GM21423 (cell line): ENCODE data around the gene SMAD1.
A peak's percentile ranks its signal among the peaks of the same experiment; 100 is the strongest.
"Not testable (repeated sequence)": the region's sequence is repeated elsewhere in the genome, so short reads cannot be mapped to it uniquely, and the experiment has no call there.

Source experiments
- ATAC-seq: cut with Tn5 transposase; IDR thresholded peaks from one replicate; pipeline ENCODE4 v1.9.1; 2021; ENCODE audit warnings: mild to moderate bottlenecking, moderate library complexity; ENCODE audit not compliant: unreplicated experiment

SMAD1 gene

DNA sequence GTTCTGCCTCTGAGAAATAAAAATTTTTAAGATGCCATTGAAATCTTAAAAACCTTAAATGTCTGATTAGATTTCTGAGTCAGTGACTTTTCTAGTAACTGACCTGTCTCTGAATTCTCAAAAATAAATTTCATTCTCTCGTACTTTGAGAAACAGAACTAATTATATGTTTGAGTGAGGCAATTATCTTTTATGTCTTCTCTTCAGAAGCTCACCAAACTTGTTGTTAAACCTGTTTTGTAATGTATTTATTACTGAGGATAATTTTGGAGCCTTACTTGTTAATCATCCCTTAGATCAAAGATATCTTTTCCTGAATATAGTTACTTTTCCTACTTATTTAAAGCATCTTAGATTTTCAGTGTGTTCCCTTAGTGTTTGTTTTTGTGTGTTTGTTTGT is 73.0 kb downstream of the SMAD1 start:
- no peak for ATAC-seq

DNA sequence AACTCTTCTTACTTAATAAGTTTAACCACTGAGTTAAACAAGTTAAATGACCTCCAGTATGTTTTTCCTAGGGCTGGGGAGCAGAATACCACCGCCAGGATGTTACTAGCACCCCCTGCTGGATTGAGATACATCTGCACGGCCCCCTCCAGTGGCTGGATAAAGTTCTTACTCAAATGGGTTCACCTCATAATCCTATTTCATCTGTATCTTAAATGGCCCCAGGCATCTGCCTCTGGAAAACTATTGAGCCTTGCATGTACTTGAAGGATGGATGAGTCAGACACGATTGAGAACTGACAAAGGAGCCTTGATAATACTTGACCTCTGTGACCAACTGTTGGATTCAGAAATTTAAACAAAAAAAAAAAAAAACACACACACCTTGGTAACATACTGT is 76.1 kb downstream of the SMAD1 start:
- ATAC-seq: peak; percentile 87

DNA sequence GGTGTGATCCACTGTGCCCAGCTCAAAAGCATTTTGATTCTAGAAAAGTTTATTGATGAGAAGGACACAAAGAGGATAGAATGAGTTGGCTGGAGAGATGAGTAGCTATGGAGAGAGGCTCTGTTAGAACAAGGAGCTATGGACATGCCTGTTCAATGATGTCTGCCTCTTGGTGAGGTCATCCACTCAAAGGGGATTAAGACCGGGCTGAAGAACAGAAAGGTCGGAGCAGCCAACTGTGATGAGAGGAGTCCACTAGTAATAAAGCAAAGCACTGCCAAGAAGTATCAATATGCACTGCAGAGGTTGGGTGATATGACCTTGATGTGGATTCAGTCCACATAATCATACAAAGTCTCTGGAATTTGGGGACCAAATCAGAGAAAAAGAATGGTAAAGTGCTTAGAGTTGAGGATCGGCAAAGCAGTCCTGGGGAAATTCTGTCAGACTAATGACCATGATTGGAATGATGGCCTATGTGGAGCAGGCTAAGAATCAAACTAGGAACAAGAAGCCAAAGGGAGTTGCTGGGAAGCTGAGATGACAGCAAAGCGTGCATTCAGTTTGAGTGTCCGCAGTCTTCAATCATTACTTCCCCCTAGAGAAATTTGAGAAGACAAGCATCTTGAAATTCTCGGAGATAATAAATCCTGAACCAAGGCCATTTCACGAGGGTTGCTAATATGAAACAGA is 81.8 kb downstream of the SMAD1 start:
- ATAC-seq: no peak

DNA sequence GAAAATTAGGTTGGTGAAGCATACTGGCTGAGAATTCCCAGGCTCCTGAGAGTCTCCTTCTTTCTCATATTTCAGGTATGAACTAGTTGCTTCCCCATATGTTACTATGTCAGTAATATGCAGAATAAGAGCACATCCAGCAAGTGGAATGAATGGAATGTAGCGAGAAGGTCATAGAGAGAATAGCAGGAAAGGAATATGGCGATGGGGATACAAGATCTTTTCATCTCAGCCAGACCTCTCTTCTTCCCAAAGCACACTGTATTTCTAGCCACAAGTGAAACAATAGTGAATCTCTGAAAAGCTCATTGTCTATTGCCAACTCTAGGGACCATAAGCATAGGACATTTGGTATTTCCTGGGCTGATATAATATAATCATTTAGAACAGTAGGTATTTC is 82.9 kb downstream of the SMAD1 start:
- ATAC-seq: no peak

DNA sequence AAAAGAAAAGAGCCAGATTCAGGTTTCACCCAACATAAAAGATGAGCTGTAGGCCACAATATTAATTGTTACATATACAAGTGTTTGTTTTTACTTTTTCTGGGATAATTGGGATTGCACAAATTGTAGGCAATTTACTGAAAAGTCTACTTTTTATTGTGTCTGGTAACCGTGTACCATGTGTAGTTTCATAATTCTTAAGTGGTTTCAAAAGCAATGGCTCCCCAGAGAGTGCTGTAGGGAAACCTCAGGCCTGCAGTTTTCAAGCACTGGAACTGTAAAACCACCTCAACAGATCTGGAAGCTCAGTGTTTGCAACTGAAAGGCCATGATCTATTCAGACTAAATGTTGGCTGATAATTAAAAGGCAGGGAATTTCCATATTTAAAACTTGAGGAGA is 83.7 kb downstream of the SMAD1 start:
- peak; percentile 53 for ATAC-seq

DNA sequence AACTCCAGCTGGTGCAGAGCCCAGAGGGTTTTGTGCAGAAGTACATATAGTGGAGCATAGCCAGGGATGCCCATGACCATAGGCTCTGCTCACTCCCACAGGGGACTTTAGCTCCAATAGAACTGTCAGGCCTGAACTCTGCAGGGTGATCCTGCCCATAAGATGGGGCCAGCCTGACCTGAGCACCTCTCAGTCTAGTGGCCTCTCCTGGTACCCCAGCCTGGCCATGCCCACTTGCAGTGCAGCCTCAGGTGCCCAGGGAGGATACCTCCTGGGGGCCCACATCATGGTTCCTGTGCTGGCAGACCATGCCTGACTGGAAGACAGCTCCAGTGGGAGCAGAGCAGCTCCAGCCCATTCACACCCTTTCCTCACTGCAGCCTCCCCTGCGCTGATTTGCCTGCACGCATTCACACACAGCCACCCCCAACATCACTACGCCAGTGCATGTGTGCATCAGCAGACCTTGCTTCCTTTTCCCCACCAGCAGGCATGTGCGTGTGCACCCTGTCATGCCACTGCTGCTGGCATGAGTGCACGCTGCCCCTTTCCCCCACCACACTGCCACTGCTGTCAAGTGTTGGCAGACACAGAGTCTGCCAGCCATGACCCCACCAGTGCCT is 84.5 kb downstream of the SMAD1 start:
- no peak for ATAC-seq

DNA sequence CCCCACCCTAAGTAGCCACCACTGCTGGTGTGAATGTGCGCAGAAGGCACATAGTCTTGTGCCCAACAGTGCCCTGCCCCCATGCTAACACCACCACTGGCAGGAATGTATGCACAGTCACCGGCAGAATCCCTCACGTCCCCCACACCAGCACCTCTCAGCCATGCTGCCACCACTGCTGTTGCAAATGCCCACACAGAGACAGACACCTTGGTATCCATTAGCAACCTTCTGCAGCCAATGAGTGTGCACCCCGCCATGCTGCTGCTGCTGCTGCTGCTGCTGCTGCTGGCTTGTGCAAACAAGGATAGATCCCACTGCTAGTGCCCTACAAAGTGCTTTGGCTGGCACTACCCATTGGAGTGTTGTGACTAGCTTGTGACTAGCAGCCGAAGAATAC is 85.1 kb downstream of the SMAD1 start:
- no peak for ATAC-seq

DNA sequence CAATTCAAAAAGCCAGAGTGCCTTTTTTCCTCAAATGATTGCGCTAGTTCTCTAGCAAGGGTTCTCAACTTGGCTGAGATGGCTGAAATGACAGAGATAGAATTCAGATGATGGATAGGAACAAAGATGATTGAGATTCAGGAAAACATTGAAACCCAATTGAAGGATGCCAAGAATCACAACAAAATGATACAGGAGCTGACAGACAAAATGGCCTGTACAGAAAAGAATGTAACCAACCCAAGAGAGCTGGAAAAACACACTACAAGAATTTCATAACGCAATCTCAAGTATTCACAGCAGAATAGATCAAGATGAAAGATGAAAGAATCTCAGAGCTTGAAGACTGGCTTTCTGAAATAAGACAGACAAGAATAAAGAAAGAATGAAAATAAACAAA is 85.9 kb downstream of the SMAD1 start:
- ATAC-seq: no peak

DNA sequence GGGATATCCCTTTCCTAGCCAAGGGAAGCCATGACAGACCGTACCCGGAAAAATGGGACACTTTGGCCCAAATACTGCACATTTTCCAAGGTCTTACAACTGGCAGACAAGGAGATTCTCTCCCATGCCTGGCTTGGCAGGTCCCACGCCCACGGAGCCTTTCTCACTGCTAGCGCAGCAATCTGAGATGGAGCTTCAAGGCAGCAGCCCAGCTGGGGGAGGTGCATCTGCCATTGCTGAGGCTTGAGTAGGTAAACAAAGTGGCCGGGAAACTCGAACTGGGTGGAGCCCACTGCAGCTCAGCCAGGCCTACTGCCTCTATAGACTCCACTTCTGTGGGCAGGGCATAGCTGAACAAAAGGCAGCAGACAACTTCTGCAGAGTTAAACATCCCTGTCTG is 92.9 kb downstream of the SMAD1 start:
- ATAC-seq: not testable (repeated sequence)

DNA sequence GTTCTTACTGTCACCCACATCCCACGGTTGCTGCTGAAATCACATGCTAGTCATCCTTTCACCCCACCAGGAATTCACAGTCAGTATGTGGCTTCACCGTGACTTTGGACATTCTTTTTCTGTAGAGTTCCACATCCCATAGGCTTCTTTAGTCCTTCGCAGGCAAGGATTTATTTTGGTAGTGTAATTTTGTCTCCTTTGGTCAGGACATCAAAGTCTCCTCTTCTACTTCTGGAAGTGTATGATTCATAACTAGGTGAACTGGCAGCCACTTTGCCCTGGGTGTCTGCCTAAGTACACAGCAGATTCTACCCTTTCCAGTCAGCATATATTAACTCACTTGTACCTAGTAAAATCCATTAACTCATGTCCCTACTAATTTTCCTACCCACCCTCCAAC is 99.3 kb downstream of the SMAD1 start:
- ATAC-seq: no peak

DNA sequence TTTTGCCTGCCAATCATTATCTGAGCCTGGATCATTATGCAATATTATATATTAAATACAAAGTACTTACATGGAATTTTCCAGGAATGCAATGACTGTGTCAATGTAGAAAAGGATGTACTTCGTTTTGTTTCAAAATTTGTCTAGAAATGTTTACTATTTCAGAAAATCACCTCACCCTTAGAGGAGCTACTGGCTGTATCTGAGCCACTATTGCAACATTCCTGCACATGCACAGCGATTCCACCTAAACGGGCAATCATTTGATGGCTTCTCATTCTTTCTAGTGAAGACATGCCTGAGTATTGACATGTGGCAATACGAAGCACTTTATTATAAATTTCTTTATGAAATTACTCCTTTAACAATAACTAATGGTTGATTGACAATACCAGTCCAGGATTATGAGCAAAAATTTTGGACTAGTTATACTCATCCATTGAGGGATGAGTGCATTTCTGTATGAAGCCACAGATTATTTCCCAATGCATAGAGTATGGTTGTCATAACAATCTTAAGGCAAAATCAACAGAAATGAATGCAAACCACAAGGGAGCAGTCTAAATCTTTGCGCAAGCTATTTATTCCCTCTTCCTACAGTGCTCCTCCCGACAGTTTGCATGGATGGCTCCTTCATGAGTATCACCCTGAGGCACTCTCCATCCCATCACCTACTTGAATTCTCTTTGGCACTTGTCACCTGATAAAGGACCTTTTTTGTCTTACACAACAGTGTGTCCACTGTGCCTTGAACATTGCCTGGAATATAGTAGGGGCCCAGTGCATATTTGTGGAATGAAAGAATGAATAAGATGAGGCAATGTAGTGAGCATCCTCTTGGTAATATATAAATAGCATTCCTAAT is 101.8 kb downstream of the SMAD1 start:
- ATAC-seq: no peak

DNA sequence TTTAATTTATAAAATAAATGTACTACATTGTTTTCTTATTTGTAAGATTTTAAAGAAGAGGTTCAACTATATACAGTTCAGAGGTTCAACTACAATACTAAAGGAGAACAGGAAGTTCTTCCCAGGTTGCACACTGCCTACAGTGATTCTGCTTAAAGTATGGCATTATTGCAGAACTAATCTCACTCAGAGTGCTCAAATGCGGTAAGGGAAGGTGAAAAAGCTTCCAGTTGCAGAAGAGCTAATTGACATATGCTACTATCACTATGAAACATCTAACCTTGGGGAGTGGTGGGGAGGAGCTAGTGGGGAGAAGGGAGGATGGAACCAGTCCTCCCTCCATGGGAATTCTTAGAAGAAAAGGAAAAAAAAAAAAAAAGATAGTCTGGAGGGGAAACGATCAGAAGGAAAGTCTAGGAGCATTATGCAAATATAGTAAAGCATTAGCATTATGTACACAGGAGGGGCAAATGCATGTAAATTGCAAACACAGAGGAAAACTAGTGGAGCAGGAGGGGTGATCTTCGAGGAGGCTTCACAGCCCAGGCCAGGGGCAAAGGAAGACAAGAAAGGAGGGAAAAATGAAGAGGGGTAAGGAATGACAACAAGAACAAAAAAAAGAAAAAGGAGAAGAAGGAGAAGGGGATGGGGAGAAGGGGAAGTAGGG is 105.6 kb downstream of the SMAD1 start:
- ATAC-seq: no peak

DNA sequence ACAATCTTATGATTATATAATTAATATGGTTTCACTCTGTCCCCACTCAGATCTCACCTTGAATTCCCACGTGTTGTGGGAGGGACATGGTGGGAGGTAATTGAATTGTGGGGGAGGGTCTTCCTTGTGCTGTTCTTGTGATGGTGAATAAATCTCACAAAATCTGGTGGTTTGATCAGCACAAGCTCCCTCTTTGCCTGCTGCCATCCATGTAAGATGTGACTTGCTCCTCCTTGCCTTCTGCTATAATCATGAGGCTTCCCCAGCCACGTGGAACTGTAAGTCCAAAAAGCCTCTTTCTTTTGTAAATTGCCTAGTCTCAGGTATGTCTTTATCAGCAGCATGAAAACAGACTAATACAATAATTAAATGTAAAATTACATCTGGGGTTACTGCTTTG is 107.7 kb downstream of the SMAD1 start:
- ATAC-seq: not testable (repeated sequence)

DNA sequence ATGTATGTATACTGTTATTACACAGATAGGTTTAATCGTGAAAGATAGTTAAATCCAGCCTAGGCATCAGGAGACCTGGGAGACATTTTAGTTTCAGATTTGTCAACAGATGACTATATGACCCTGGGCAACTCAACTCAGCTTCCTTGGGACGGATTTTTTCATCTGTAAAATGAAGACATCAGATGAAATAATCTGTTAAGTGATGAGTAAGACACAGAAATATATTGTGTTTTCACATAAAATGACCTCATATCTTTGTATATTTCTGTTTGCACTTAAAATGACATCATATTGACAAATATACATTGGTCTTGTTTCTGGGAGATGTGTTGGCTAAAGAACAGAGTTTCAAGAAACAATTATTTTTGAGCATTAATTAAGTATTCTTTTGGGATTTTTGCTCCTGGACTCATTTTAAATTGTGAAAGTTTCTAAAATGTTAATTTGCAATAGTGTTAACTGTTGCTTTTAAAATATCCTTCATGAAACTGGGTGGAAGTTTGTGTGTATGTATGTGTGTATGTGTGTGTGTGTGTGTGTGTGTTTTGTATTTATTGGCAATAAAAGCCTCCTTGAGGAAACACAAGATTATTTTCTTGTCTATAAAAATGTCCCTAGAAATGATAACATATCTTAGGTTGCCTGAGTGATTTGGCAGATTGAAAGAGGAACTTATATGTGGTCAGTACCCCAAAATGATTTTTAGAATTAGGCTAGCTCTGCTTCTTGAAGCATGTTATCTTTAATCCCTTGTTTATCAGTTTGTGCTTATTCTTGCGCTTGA is 108.5 kb downstream of the SMAD1 start:
- no peak for ATAC-seq

DNA sequence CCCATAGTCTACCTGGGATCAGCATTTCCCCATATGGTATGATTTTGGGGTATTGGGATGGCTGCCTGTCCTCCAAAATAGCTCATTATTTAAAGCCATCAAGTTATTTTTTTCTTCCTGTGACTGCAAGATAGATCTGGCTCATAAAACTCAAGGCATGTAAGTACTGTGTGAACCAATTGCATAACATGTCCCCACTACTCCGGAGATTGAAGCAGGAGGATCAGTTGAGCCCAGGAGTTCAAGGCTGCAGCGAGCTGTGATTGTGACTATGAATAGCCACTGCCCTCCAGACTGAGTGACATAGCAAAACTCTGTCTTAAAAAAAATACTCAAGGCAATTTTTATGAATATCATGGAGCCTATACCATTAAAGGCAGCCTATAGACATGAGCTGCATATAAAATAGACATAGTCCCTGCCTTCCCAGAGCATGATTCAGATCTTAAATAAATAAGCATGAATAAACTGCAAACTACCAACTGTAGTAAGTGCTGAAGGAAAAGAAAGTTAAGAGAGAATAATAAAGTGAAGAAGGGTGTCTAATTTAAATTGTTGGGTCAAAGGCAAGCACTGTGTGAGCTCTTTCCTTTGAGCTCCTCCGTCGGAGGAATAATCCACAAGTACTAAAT is 120.6 kb downstream of the SMAD1 start:
- no peak for ATAC-seq

DNA sequence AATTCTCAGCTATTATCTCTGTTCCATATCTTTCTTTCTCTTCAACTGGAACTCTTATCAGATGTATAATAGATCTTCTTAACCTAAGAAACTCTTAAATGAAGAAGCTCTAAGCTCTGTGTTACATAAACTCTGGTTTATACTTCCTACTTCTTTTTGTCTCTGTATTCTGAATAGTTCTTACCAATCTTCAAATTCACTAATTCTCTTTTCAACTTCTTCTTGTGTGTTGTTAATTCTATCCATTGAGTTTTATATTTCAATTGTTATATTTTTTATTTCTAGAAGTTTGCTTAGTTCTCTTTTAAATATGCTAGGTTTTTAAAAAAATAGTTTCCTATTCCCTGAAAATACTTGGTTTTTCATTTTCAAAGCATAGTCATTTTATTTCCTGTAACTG is 124.3 kb downstream of the SMAD1 start:
- no peak for ATAC-seq
